Trophoblast cell (in vitro differentiated cells and primary cell): Measurements from ENCODE around the gene GINS2.
A peak's percentile ranks its signal among the peaks of the same experiment; 100 is the strongest.

ENCODE experiments used
- DNase-seq, 2 donors: peaks; one replicate each; pipeline ENCODE4 v3.0.0-alpha.2; 2016
- H2AFZ ChIP-seq: 2 replicates; pipeline ENCODE4 v1.6.1; 2013; ENCODE audit warnings: low read length, moderate library complexity, mild to moderate bottlenecking; ENCODE audit not compliant: insufficient read depth, poor library complexity
- H2AK5ac ChIP-seq: 2 replicates; pipeline ENCODE4 v1.6.1; 2013; ENCODE audit warnings: mild to moderate bottlenecking, low read length
- H2BK120ac ChIP-seq: 2 replicates; pipeline ENCODE4 v1.6.1; 2013; ENCODE audit warnings: low read length, mild to moderate bottlenecking, moderate library complexity; ENCODE audit not compliant: insufficient read depth, poor library complexity
- H2BK12ac ChIP-seq: 2 replicates; pipeline ENCODE4 v1.6.1; 2013; ENCODE audit warnings: mild to moderate bottlenecking, low read length, moderate library complexity
- H2BK5ac ChIP-seq: 2 replicates; pipeline ENCODE4 v1.6.1; 2013; ENCODE audit warnings: low read length, low read depth, moderate library complexity, mild to moderate bottlenecking; ENCODE audit not compliant: poor library complexity
- H3K14ac ChIP-seq: 2 replicates; pipeline ENCODE4 v1.6.1; 2013; ENCODE audit warnings: mild to moderate bottlenecking, low read length
- H3K18ac ChIP-seq: 2 replicates; pipeline ENCODE4 v1.6.1; 2013; ENCODE audit warnings: mild to moderate bottlenecking, low read length
- H3K23ac ChIP-seq: 2 replicates; pipeline ENCODE4 v1.6.1; 2013; ENCODE audit warnings: low read length
- H3K27ac ChIP-seq: 2 replicates; pipeline ENCODE4 v1.5.1; 2013; ENCODE audit warnings: low read depth, mild to moderate bottlenecking, inconsistent platforms, low read length, moderate library complexity
- H3K27me3 ChIP-seq: 2 replicates; pipeline ENCODE4 v1.6.1; 2013; ENCODE audit warnings: inconsistent platforms, mild to moderate bottlenecking, low read length, moderate library complexity; ENCODE audit not compliant: insufficient read depth
- H3K36me3 ChIP-seq, 2 experiments: 1 replicate in 1 of 2; 2 replicates in 1 of 2; pipeline ENCODE4 v1.6.1; 2013; ENCODE audit warnings: low read length in 2 of 2, mild to moderate bottlenecking in 2 of 2, moderate library complexity in 1 of 2; ENCODE audit not compliant: insufficient read depth in 2 of 2, control insufficient read depth in 1 of 2
- H3K4ac ChIP-seq: 2 replicates; pipeline ENCODE4 v1.6.1; 2013; ENCODE audit warnings: low read depth, mild to moderate bottlenecking, low read length, moderate library complexity
- H3K4me1 ChIP-seq, 2 experiments: 1 replicate in 1 of 2; 2 replicates in 1 of 2; pipeline ENCODE4 v1.6.1; 2013; ENCODE audit warnings: low read length in 2 of 2, mild to moderate bottlenecking in 2 of 2, moderate library complexity in 1 of 2; ENCODE audit not compliant: insufficient read depth in 2 of 2, control insufficient read depth in 1 of 2
- H3K4me2 ChIP-seq: 2 replicates; pipeline ENCODE4 v1.6.1; 2013; ENCODE audit warnings: inconsistent platforms, mild to moderate bottlenecking, low read length, moderate library complexity
- H3K4me3 ChIP-seq: 2 replicates; pipeline ENCODE4 v1.5.1; 2013; ENCODE audit warnings: mild to moderate bottlenecking, low read depth, low read length, inconsistent platforms
- H3K79me1 ChIP-seq: one replicate; pipeline ENCODE4 v1.6.1; 2013; ENCODE audit warnings: low read length
- H3K79me2 ChIP-seq: 2 replicates; pipeline ENCODE4 v1.6.1; 2013; ENCODE audit warnings: low read length, mild to moderate bottlenecking; ENCODE audit not compliant: control insufficient read depth, insufficient read depth, poor library complexity
- H3K9ac ChIP-seq: 2 replicates; pipeline ENCODE4 v1.6.1; 2013; ENCODE audit warnings: mild to moderate bottlenecking, low read length
- H3K9me3 ChIP-seq: 2 replicates; pipeline ENCODE4 v1.6.1; 2013; ENCODE audit warnings: low read depth, mild to moderate bottlenecking, control low read depth, inconsistent platforms, low read length; ENCODE audit not compliant: insufficient read depth
- H4K12ac ChIP-seq: 2 replicates; pipeline ENCODE4 v1.6.1; 2013; ENCODE audit warnings: low read depth, mild to moderate bottlenecking, low read length, moderate library complexity
- H4K8ac ChIP-seq: 2 replicates; pipeline ENCODE4 v1.6.1; 2013; ENCODE audit warnings: low read depth, mild to moderate bottlenecking, low read length, moderate library complexity
- H4K91ac ChIP-seq: one replicate; pipeline ENCODE4 v1.6.1; 2013; ENCODE audit warnings: low read depth, mild to moderate bottlenecking, low read length, moderate library complexity
- WGBS: extraction: QIAGEN DNeasy Blood & Tissue Kit; methylation state at CpG from one replicate; pipeline ENCODE4 v1.1.7; 2013; ENCODE audit warnings: missing lambda C conversion rate; ENCODE audit not compliant: insufficient read length, insufficient coverage; ENCODE audit errors: extremely low coverage; 5-methylcytosine and 5-hydroxymethylcytosine counted together

The GINS2 gene

DNA sequence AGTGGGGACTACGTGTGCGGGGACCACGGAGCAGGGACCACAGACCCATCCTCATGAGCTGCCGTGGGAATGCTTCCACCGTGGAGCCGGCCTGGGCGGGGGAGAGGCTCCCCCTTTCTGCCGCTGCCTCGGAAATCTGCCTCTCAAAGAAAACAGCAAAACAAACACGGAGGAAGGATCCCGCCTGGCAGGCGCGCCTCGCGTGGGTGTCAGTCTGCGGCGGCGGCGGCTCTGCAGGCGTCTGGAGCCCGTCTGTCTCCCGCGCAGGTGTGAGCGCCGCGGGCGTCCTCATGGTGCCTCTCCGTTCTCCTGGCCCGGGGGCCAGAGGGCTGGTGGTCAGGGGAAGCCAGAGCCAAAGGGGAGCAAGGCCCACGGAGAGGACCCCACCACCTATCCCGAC, 48.2 kb downstream of the GINS2 start:
- no peak overlapping the region for H2BK120ac ChIP-seq
- no peak overlapping the region for H3K18ac ChIP-seq
- WGBS: no CpG with 5 or more reads among the region's 31 CpGs

DNA sequence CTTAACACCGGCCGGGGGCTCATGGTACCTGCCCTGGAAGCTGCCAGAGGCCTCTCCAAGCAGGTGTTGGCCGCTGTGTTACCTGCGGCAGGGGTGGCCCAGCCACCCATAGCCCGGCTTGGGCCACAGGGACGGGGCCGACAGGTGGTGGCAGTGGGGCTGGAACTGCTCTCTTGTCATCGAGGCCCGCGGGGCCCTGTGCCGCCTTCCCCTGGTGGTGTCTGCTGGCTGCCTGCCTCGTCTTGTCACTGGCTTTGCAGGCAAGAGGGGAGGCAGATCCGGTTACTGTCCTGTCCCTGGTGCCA, 48.5 kb downstream of the GINS2 start:
- no peak overlapping the region for H3K14ac ChIP-seq
- peak; percentile 19 to 38 for DNase-seq
- WGBS: no CpG with 5 or more reads among the region's 13 CpGs

More for the DNA sequence above, 48.2 kb downstream of the GINS2 start:
- Histone ChIP-seq H2BK5ac (no peak overlapping the region), H3K79me1 (peaks cover 6% of the 10 kb centered on the region), H3K4me2 (no peak overlapping the region), H4K8ac (no peak overlapping the region), H3K4ac (no peak overlapping the region), H3K27ac (no peak overlapping the region), H3K4me3 (no peak overlapping the region), H3K36me3 (peaks cover 13 to 29% of the 10 kb centered on the region in 2 experiments), H2BK12ac (no peak overlapping the region), H3K4me1 (peaks cover 13 to 14% of the 10 kb centered on the region in 2 experiments), H3K27me3 (no peaks in the 10 kb centered on the region), H2AFZ (no peak overlapping the region), H4K12ac (no peak overlapping the region), H2AK5ac (no peak overlapping the region), H4K91ac (no peak overlapping the region), H3K14ac (no peak overlapping the region), H3K9ac (no peak overlapping the region), H3K9me3 (no peaks in the 10 kb centered on the region), H3K23ac (no peak overlapping the region), H3K79me2 (peaks cover 10% of the 10 kb centered on the region)
- no peak for DNase-seq

DNA sequence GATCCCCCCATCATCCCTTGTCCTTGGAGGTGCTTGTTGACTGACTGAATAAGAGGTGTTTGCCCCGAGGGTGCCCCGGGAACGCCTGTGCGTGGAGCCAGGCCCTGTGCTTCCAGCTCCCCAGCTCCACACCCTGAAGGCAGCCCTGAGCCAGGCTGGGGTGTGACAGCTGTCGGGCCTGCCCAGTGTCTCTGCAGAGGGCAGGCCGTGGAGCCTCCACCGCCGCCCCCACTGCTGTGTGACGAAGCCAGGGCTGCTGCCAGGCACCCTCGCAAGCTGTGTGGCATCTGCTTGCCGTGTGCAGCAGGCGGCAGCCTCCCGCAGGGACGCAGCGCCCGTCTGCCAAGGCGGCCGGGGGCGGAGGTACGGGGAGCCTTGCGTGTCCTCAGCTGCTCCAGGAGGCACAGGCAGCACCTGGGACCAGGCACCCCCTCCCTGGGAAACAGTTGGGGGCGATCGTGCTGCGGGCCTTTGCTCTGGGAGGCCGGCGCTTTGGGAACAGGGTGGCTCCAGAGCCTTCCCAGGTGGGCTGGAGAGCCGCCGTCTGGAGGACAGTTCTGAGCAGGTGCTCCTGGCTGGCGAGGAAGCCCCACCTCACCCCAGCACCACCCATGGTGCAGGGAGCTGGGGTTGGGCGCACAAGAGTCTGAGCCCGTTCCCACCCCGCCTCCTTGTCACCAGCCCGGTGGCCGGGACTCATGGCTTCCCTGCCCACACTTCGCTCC, 49.1 kb downstream of the GINS2 start:
- H4K8ac ChIP-seq: no peak overlapping the region
- H3K27ac ChIP-seq: no peak overlapping the region
- no peak overlapping the region for H3K4me3 ChIP-seq
- H4K91ac ChIP-seq: no peak overlapping the region
- no peak overlapping the region for H2AFZ ChIP-seq
- H2BK5ac ChIP-seq: no peak overlapping the region
- H4K12ac ChIP-seq: no peak overlapping the region
- no peak overlapping the region for H3K18ac ChIP-seq
- peaks cover 19 to 32% of the 10 kb centered on the region in 2 experiments for H3K36me3 ChIP-seq
- H3K79me2 ChIP-seq: peaks cover 8% of the 10 kb centered on the region
- no peak overlapping the region for H3K14ac ChIP-seq
- no peak overlapping the region for H3K4me2 ChIP-seq
- H3K79me1 ChIP-seq: peaks cover 4% of the 10 kb centered on the region
- H3K23ac ChIP-seq: no peak overlapping the region
- no peaks in the 10 kb centered on the region for H3K9me3 ChIP-seq
- H3K4ac ChIP-seq: no peak overlapping the region
- WGBS: no CpG with 5 or more reads among the region's 35 CpGs
- no peaks in the 10 kb centered on the region for H3K27me3 ChIP-seq
- H3K4me1 ChIP-seq: peaks cover 5 to 6% of the 10 kb centered on the region in 2 experiments
- no peak overlapping the region for H2AK5ac ChIP-seq
- no peak for DNase-seq
- H3K9ac ChIP-seq: no peak overlapping the region
- H2BK120ac ChIP-seq: no peak overlapping the region
- no peak overlapping the region for H2BK12ac ChIP-seq

More for the DNA sequence above, 48.5 kb downstream of the GINS2 start:
- H3K27me3 ChIP-seq: no peaks in the 10 kb centered on the region
- no peak overlapping the region for H2BK5ac ChIP-seq
- H4K8ac ChIP-seq: no peak overlapping the region
- no peak overlapping the region for H3K18ac ChIP-seq
- H3K79me2 ChIP-seq: peaks cover 10% of the 10 kb centered on the region
- peaks cover 16 to 29% of the 10 kb centered on the region in 2 experiments for H3K36me3 ChIP-seq
- H2AFZ ChIP-seq: no peak overlapping the region
- H3K4me3 ChIP-seq: no peak overlapping the region
- no peak overlapping the region for H4K12ac ChIP-seq
- H2BK12ac ChIP-seq: no peak overlapping the region
- no peak overlapping the region for H3K4ac ChIP-seq
- H2AK5ac ChIP-seq: no peak overlapping the region
- H3K9ac ChIP-seq: no peak overlapping the region
- no peak overlapping the region for H3K27ac ChIP-seq
- H3K79me1 ChIP-seq: peaks cover 6% of the 10 kb centered on the region
- no peak overlapping the region for H2BK120ac ChIP-seq
- no peaks in the 10 kb centered on the region for H3K9me3 ChIP-seq
- no peak overlapping the region for H3K4me2 ChIP-seq
- H3K23ac ChIP-seq: no peak overlapping the region
- H4K91ac ChIP-seq: no peak overlapping the region
- H3K4me1 ChIP-seq: peaks cover 10 to 11% of the 10 kb centered on the region in 2 experiments

DNA sequence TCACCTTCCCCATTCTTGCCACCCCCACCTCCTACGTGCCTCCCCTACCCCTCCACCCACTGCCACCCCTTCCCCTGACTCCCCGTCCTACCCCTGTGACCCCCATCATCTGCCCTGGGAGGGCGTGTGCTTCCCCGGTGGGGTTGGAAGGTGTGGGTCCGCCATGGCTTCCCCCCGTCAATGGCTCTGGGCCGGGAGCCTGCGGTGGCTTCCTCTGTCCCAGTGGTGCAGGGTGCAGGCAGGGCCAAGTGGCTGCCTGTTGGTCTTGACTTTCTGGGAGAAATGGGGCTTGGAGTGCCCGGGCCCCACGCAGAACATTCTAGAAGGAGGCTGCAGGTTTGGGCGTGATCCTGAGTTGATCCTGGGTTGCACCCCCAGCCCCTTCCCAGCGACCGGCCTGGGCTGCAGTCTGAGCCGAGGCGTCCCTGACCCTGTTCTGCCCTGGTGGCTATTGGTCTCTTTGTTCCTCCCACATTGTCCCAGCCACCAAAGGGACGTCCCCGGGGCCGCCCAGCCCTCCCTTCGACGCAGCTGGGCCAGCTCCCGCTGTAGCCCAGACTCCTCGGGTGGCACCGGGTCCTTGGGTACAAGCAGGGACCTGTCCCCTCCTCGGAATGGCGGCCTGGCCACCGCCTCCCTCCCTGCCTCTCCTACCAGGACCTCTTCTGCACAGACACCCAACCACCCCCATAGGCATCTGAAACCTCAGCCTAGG, 49.9 kb downstream of the GINS2 start:
- Histone ChIP-seq H3K79me2 (peaks cover 6% of the 10 kb centered on the region), H4K8ac (no peak overlapping the region), H4K91ac (no peak overlapping the region), H3K9me3 (no peaks in the 10 kb centered on the region), H3K27ac (no peak overlapping the region), H2BK5ac (no peak overlapping the region), H3K14ac (no peak overlapping the region), H3K4ac (no peak overlapping the region), H3K23ac (no peak overlapping the region), H2AK5ac (no peak overlapping the region), H3K36me3 (peaks cover 23 to 39% of the 10 kb centered on the region in 2 experiments), H3K9ac (no peak overlapping the region), H3K4me2 (no peak overlapping the region), H3K27me3 (no peaks in the 10 kb centered on the region), H3K4me3 (no peak overlapping the region), H2AFZ (no peak overlapping the region), H4K12ac (no peak overlapping the region), H3K79me1 (no peaks in the 10 kb centered on the region), H3K4me1 (peaks cover 0 to 2% of the 10 kb centered on the region in 2 experiments), H2BK12ac (no peak overlapping the region), H2BK120ac (no peak overlapping the region), H3K18ac (no peak overlapping the region)
- WGBS: no CpG with 5 or more reads among the region's 26 CpGs
- no peak for DNase-seq
